Measurements from ENCODE around the gene GRAMD4. TPM values are rescaled to one million over a fixed set of nuclear protein-coding genes. Genes with fewer than 3 reads are reported as not detected.

Gene GRAMD4
- total RNA-seq, 1 donor from 2014 or later, result 58.1 TPM

- intact Hi-C loops (cut with DNase I), result no loop called here
- Histone ChIP-seq H3K4me1 (peaks cover 49% of the 10 kb centered on the region), H3K9me3 (no peaks in the 10 kb centered on the region), H3K27ac (peak overlapping the region; percentile 80), H3K4me3 (peak overlapping the region; percentile 31), H3K36me3 (no peaks in the 10 kb centered on the region), H3K27me3 (ENCODE audit: low read depth) (no peaks in the 10 kb centered on the region)
- TF ChIP-seq CTCF (IDR thresholded peaks at IDR 0.05), result no peak
- peak; percentile 80 for DNase-seq
- ATAC-seq, result peak; percentile 48 to 67
These were observed 26.9 kb upstream of the GRAMD4 start for GRCh38 chr22:46593211-46593681.

- Histone ChIP-seq H3K4me1 (peaks cover 52% of the 10 kb centered on the region), H3K9me3 (no peaks in the 10 kb centered on the region), H3K4me3 (no peak overlapping the region), H3K27me3 (ENCODE audit: low read depth) (no peaks in the 10 kb centered on the region), H3K36me3 (no peaks in the 10 kb centered on the region), H3K27ac (peak overlapping the region; percentile 80)
- no peak for ATAC-seq
- peak; percentile 38 for DNase-seq
- no peak for TF ChIP-seq CTCF (IDR thresholded peaks at IDR 0.05)
- intact Hi-C loops (cut with DNase I), result no loop called here
These were observed 25.9 kb upstream of the GRAMD4 start for GRCh38 chr22:46593996-46594946.

GRCh38 chr22:46594947-46595298 lies 25.3 kb upstream of the GRAMD4 start:
- no peak for ATAC-seq
- intact Hi-C loops (cut with DNase I), result no loop called here
- Histone ChIP-seq H3K4me3 (no peak overlapping the region), H3K4me1 (peaks cover 53% of the 10 kb centered on the region), H3K9me3 (no peaks in the 10 kb centered on the region), H3K27me3 (ENCODE audit: low read depth) (no peaks in the 10 kb centered on the region), H3K27ac (no peak overlapping the region), H3K36me3 (no peaks in the 10 kb centered on the region)
- no peak for DNase-seq
- TF ChIP-seq CTCF (IDR thresholded peaks at IDR 0.05), result no peak

- no peak for TF ChIP-seq CTCF (IDR thresholded peaks at IDR 0.05)
- ATAC-seq, result no peak
- Histone ChIP-seq H3K27me3 (ENCODE audit: low read depth) (no peaks in the 10 kb centered on the region), H3K4me3 (no peak overlapping the region), H3K36me3 (no peaks in the 10 kb centered on the region), H3K9me3 (no peaks in the 10 kb centered on the region), H3K4me1 (peaks cover 53% of the 10 kb centered on the region), H3K27ac (no peak overlapping the region)
- DNase-seq, result no peak
- intact Hi-C loops (cut with DNase I), result no loop called here
These were observed 24.6 kb upstream of the GRAMD4 start for GRCh38 chr22:46595545-46595944.

GRCh38 chr22:46596032-46596441 lies 24.1 kb upstream of the GRAMD4 start:
- ATAC-seq (no peak), DNase-seq (peak; percentile 50)
- TF ChIP-seq CTCF (IDR thresholded peaks at IDR 0.05), result no peak
- peaks cover 57% of the 10 kb centered on the region for H3K4me1 ChIP-seq
- H3K36me3 ChIP-seq, result no peaks in the 10 kb centered on the region
- intact Hi-C loops (cut with DNase I), result no loop called here
- H3K27me3 ChIP-seq (ENCODE audit: low read depth), result no peaks in the 10 kb centered on the region
- no peaks in the 10 kb centered on the region for H3K9me3 ChIP-seq
- H3K4me3 ChIP-seq, result no peak overlapping the region
- no peak overlapping the region for H3K27ac ChIP-seq
